KBM-7 (cell line): ENCODE measurements around the gene YWHAQ.

Source experiments
- DNase-seq: peaks from one replicate; pipeline ENCODE4 v3.0.0-alpha.2; 2015
- in situ Hi-C: fragments of 300-500 bp; cut with MboI; formaldehyde crosslinking; loops from 2 replicates; pipeline ENCODE4 v1.14.3; 2020; ENCODE audit warnings: low sequenced_read_pairs, low pct_unique_long_range_greater_than_20kb, mixed read lengths

YWHAQ gene

DNA sequence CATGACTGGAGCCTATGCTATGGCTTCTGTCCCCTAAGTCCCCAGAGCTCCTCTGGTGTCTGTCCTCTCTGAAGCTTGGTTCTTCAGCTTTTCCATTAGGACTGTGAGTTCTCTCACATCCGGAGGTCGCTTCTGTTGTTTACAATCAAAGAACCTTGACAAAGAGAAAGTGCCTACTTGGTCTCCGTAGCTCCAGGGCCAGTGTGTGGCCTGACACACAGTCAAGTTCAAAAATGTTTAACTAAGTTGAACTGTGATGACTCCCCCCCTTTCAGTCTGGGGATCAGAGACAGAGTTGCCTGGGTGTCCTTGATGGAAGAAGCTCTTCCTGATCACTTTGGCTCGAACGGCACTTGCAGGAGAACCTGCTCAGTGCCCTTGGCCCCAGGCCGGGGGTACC lies 26.3 kb upstream of the YWHAQ start:
- no peak for DNase-seq
- in situ Hi-C loops = no loop called here

DNA sequence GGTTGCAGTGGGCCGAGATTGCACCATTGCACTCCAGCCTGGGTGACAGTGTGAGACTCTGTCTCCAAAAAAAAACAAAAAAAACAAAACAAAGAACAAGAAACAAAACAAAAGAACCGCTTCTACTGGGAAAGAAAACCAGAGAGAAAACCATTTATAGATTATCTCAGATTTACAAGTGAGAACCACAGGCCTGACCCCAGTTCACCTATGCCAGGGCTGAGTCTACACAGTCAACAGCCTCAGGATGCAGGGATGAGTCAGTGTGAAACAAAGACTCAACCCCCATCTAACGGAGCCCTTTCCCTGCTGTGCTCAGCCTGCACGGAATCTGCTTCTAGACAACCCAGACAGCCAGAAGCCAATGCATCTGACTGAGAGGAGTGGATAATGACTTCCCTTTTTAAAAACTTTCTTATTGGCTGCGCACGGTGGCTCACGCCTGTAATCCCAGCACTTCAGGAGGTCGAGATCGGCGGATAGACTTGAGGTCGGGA lies 25.5 kb upstream of the YWHAQ start:
- peak; percentile 97 for DNase-seq
- in situ Hi-C loops = no loop called here

DNA sequence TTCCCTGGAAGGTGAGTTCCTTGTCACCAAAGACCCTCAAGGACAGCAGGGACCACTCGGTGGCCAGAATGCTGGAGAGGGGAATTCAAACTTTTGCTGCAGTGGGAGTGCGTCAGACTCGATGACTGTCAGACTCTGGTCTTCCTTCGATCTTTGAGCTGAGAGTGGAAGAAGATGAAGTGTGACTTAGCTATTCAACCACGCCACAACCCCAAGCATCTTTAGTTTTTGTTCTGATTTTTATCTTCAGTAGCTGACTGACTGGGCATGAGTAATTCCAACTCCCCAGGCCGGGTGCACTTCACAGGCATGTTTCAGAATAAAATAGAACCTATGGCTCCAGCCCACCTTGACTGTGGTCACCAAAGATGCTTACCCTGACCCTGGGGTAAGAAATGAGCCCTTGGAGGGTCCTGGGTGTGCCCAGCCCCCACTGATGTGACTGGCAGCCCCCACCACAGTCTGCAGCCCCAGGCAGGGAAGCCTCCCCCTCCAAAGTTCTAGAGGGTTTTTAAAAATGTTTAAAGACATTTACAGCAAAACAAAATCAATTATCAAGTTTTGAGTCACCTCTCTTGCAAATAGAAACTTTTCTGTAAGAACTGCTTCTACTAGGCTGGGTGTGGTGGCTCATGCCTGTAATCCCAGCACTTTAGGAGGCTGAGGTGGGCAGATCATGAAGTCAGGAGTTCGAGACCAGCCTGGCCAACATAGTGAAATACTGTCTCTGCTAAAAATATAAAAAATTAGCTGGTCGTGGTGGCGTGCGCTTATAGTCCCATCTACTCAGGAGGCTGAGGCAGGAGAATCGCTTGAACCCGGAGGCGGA lies 24.9 kb upstream of the YWHAQ start:
- DNase-seq = no peak
- in situ Hi-C loops = no loop called here

DNA sequence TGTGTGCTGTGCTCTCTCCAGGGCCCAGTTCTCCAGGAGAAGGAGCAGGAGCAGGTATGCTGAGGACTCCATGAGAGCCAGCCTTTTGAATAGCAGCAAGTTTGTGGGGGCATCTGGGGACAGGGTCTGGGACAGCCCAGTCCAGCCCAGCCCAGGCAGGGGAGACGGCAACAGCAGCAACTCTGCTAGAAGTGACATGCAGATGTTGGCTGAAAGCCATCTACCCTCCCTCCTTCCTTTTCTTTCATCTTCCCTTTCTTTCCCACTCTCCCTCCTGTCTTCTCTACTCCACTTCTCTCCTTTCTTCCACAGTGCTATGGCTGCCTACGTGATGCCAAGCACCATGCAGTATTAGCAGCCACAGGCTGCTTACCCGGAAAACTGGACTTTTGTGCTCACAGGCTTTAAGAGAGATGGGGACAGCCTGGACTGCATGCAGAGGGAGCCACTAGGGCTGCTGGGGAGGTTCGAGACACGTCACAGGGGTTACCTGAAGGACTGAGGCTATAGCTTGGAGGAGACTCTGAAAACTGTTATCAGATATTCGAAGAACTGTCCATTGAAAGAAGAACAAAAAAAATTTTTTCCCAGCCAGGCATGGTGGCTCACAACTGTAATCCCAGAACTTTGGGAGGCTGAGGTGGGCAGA lies 23.8 kb upstream of the YWHAQ start:
- in situ Hi-C loops = no loop called here
- DNase-seq = peak; percentile 37

DNA sequence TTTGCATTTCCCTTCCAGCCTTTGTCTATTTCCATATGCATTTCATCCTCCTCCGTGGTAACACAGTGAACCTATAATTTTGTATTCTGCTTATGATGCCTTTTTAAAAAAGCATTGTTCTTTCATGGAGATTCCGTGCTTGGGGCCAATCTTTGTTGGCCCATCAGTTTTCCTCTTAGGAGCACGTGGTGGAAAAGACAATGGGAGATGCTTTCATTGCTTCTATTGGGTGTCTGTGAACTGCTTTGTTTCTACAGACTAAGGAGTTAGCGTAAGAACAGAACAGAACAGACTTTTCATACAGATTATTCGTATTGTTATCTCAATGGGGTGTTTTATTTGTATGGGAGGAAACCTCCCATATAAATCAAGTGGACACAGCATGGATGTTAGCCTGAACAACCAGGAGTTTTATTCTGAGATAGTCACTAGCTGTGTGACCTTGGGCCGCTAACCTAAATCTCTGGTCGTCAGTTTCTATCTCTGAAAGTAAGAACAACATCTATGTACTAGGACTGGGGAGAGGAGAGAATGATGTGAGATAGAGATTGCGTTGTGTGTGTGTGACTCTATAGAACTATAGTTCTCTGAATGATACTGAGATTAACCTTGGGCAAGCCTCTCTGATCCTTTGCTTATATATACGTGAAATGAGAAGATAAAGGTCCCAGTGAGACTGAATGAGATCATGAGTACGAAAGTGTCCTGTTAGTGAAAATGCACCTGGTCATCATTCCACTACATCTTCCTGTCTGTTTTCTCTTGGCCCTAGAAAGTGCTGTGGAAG lies 22.9 kb upstream of the YWHAQ start:
- in situ Hi-C loops = no loop called here
- no peak for DNase-seq

DNA sequence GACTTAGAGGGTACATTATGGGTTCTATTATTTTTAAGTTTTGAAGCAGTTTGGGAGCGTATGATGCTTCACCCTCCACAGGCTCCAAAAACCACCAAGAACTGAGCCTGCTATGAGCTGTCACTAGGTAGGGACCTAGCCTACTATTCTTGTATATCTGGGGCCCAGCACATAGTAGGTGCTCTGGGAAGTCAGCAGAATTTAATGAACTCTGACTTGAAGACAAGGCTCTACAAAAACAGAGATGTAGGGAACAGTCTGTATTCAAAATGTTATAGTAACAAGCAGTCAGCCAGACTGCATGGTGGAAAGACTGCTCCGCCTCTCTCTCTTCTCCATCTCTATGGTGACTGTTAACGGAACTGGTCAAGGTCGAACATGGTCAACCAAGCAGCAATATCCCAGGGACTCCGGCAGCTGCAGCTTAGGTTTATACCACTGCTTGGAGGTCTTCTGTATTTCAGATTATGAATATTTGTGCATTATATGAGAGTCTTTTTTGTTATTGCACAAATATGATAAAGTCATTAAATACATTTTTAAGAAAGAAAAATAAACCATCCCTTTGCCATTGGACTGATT lies 22.2 kb upstream of the YWHAQ start:
- DNase-seq = no peak
- in situ Hi-C loops = no loop called here

DNA sequence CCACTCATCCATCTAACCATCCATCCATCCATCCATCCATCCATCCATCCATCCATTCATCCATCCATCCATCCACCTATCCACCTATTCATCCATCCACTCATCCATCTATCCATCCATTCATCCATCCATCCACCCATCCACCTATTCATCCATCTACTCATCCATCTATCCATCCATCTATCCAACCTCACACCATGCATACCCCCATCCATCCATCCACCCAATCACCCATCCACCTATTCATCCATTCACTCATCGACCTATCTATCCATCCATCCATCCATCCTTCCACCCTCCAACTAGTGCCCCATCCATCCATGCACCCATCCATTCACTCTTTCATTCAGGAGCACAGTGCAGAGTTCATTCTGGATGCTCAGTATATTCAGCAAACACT lies 21.5 kb upstream of the YWHAQ start:
- no peak for DNase-seq
- in situ Hi-C loops = no loop called here

DNA sequence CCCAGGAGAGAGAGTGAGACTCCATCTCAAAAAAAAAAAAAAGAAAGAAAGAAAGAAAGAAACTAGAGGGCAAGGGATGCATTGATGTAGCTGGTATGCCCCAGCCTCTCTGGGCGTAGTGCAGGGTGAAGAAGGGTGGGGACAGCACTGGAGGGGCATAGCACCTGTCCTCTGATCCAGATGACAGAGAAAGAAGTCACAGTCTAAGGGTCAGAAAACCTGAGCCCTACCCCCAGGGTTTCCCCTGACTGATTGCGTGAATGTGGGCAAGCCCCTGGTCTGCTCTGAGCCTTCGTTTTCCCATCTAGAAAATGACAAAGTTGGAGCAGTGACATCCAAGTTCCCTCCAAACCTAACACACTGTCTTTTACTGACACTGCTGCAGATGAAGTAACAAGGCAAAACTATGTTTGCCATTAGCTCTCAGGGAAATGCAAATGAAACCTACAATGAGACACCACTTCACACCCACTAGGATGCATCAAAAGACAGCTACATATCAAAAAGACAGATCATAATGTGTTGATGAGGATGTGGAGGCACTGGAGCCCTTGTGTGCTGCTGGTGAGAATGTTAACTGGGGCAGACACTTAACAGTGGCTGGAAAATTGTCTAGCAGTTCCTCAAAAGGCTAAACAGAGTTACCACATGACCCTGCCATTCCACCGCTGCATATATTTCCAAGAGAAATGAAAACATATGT lies 19.5 kb upstream of the YWHAQ start:
- in situ Hi-C loops = no loop called here
- DNase-seq = peak; percentile 41

DNA sequence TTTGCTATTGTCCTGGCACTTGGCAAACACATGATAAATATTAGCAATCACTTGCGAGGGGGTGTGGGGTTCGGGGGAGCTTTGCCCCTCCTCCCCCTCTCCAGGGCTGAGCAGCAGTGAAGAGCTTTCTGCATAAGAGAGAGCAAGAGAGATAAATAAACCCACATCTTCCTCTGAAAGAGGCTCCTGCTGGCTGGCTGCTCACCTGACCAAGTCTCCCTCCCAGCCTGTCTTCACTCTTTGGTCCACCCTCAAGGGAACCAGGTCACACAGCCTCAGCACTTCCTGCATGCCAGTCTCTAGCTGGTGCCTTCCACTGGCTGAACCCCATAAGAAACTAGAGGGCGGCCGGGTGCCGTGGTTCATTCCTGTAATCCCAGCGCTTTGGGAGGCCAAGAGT lies 18.5 kb upstream of the YWHAQ start:
- no peak for DNase-seq
- in situ Hi-C loops = no loop called here

DNA sequence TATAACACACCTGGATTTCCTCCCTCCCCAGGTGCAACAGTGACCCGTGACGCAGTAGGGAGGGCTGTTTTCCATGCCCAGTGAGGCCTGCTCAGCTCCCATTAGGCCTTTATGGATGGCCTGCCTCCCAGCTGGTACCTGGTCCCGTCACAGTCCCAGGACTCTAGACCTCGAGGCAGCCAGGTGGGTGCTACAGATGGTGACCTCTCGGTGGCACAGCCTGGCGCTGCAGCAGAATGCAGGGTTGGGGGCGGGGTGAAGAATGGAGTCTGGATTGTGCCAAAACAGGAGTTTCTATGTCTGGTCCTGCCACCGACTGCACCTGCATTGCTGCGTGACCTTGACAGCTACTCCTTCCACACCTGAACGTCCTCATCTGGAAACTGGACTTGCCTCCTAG lies 18.0 kb upstream of the YWHAQ start:
- in situ Hi-C loops = no loop called here
- no peak for DNase-seq

DNA sequence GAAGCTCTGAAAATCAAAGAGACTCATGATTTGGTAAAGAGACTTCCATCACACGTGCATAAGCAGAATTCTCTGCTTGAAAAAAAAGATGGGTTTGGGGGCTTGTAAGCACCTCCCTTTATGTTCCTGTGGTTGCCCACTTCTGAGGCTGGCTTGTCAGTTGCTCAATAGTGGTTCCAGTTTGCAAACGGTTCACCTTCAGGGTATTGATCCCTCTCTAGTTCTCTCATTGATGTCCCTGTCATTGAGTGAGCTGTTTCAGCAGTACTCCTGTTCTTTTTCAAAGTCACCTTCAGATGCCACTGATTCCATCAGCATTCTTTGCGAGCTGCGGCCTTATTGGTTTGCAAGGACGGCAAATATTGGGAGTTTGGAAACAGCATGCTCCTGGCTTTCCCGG lies 17.1 kb upstream of the YWHAQ start:
- in situ Hi-C loops = no loop called here
- DNase-seq = no peak

DNA sequence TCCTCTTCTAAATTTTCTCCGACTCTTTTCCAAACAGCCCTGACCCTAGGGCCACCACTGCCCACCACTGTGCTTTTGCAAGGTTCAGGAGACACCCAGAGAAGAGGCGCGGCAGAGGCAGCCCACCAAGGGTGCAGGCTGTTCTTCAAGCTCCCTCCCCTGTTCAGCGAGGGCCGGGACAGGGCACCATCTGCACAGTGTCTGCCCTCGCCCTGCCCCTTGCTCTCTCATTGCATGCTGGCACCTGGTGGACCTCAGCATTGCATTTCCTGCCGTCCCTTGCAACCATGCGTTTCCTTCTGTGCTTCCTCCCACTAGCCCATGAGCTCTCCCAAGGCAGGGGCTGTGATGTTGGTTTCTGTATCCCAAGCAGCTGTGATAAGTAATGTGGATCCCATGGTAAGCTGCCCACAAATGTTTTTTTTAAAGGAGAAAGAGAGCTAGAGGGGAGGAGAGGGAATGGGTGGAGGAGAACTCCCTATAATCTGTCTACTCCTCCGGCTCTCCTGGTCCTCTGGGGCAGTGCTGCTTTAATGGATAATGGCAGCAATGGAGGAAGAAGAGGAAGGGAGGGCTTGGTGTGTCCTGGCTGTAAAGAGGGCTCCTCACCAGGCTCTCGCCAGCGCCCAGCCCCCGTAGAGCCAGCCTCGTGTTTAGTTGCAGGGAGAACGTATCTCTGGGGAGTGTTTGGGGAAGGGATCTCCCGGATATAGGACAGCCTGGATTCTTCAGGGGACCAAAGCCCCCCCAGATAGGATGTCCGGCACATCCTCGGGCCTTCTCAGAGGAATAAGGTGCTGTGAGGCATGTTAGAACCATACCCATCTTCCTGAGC lies 15.6 kb upstream of the YWHAQ start:
- in situ Hi-C loops = no loop called here
- DNase-seq = no peak

DNA sequence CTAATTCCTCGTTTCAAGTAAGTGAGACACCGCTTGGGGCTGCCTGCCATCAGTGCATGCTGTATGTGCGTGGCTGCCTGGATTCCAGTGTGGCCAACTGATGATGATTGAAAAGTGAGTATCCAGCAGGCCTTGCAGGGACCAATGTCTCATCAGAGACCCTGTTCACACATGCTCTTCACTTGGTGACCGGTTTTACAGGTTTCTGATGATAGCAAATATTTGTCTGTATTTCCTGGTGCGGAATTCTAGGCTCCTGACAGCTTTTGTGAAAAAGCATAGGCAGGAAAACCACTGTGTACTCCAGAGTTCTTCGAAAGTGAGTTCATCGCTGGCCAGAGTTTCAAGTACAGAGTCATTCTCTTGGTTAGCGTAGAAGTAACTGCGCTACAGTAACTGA lies 13.8 kb upstream of the YWHAQ start:
- DNase-seq = no peak

DNA sequence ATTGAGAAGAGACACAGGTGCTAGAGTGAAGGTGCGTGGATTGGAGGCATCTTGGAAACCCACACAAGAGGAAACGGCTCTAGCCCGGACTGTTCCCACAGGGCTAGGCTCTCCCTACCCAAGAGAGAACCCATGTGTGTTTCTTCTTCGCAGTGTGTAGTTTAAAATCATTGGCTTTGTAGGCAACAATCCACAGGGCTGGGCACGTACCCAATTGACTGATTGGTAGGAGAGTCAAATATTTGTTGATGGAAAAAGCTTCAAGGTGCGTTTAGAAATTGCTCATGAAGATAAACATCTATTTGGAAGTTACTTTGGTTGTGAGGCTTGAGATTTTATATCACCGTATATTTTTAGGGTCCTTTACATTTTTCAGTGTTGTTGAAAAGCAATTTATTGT lies 13.2 kb upstream of the YWHAQ start:
- in situ Hi-C loops = no loop called here
- no peak for DNase-seq

More for the DNA sequence above, 13.8 kb upstream of the YWHAQ start:
- in situ Hi-C loops = no loop called here

DNA sequence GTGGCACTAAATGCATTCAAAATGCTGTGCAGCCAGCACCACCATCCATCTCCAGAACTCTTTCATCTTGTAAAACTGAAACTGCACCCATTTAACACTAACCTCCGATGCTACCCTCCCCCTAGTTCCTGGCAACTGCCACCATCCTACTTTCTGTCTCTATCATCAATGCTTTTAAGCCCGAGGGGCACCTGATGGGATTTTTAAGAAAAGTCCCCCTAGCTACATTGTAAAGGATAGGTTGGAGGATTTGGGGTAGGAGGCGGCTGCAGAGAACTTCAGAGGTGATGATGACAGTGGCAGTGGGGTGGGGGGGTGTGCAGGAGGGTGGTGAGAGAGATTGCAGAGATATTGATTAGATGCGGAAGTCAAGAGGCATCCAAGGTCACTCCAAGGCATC lies 10.8 kb upstream of the YWHAQ start:
- in situ Hi-C loops = no loop called here
- no peak for DNase-seq

DNA sequence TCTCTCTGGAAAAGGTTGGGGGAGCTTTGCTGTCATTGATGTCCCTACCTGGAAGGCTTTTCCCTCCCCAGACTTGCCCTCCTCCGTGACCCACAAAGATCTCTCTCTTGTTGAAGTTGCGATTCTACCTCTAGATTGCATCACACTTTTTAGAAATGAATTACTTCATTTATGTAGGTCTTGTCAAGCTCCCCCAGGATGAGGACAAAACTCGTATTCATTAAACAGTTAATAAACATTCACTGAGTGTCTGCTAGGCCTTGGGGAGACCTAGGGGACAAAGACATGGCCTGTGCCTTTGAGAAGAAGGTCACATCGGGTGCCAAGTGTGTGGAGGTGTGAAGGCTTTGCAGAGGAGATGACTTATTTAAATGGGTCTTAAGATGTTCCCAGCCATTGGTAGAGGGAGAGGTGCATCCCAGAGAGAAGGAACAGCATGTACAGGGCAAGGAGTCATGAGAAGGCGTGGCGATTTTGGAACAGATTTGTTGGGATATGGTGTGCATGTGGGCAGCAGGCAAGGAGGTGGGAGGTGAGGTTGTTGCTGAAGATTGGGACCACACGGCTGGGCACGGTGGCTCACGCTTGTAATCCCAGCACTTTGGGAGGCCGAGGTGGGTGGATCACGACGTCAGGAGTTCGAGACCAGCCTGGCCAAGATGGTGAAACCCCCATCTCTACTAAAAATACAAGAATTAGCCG lies 9.8 kb upstream of the YWHAQ start:
- DNase-seq = no peak
- in situ Hi-C loops = no loop called here

DNA sequence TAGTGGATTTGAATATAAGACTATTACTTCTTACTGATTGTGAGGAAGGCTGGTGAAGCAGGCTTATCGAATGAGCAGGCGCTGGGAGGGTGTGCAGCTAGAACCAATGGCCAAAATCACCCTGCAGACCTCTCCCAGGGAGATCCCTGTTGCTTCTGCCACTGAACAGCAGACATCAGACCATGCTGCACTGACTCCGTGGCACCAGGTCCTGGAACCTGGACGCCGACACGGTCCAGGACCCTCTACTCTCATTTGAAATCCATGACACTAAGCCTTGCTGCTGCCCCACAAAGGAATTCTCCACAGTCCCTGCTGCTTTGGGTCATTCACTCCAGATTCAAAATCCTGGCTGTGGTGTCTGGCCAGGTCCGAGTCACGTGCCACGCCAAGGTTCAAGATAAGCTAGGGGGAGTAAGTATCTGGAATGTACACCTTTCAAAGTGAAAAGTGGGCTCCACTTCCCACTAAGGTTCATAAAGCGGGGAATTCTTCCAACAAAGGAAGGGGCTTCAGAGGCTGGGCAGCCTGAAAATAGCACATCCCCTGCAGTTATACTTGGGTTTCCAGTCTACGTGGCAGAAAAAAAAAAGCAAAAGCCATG lies 9.0 kb upstream of the YWHAQ start:
- in situ Hi-C loops = no loop called here
- DNase-seq = no peak
